Keratinocyte (primary cell): ENCODE data around the gene MINDY4. TPM values are rescaled to one million over a fixed set of nuclear protein-coding genes. Genes with fewer than 3 reads are reported as not detected.

Experiments used
- DNase-seq: peaks from one replicate; pipeline ENCODE4 v3.0.0-alpha.2; 2011; ENCODE audit warnings: low read depth, missing footprints, low spot score
- FAIRE-seq: peaks from 2 replicates; lab custom pipeline; 2011; peaks lifted over from hg19 to GRCh38; lab: Jason Lieb, UNC
- H2AFZ ChIP-seq: 2 replicates; pipeline ENCODE4 v1.6.0; 2012; ENCODE audit warnings: low read length, control low read depth, inconsistent platforms; ENCODE audit not compliant: control insufficient read depth
- H3K27ac ChIP-seq: 2 replicates; pipeline ENCODE4 v1.5.1; 2011; ENCODE audit warnings: low read length; ENCODE audit not compliant: control insufficient read depth, insufficient read depth
- H3K27me3 ChIP-seq: 3 replicates; pipeline ENCODE4 v1.6.0; 2011; ENCODE audit warnings: low read length; ENCODE audit not compliant: control insufficient read depth, insufficient read depth; ENCODE audit errors: extremely low read depth
- H3K36me3 ChIP-seq, 2 experiments: 2 replicates in 1 of 2; 3 replicates in 1 of 2; pipeline ENCODE4 v1.5.1; 2011; ENCODE audit warnings: low read length in 2 of 2, mild to moderate bottlenecking in 1 of 2; ENCODE audit not compliant: control insufficient read depth in 2 of 2, insufficient read depth in 2 of 2; ENCODE audit errors: extremely low read depth in 1 of 2
- H3K4me1 ChIP-seq: 3 replicates; pipeline ENCODE4 v1.5.1; 2011; ENCODE audit warnings: low read length; ENCODE audit not compliant: control insufficient read depth, insufficient read depth; ENCODE audit errors: extremely low read depth
- H3K4me2 ChIP-seq: 3 replicates; pipeline ENCODE4 v1.6.0; 2011; ENCODE audit warnings: low read depth, low read length; ENCODE audit not compliant: control insufficient read depth, insufficient read depth; ENCODE audit errors: extremely low read depth
- H3K4me3 ChIP-seq, 3 experiments: fragments of 200-600 bp in 1 of 3; sonication (generic) in 1 of 3; 2 replicates in 2 of 3; 3 replicates in 1 of 3; pipeline ENCODE4 v1.5.1; 2011 to 2016; ENCODE audit warnings: low read length in 3 of 3, mild to moderate bottlenecking in 3 of 3, control low read depth in 2 of 3, inconsistent platforms in 1 of 3, low read depth in 1 of 3, mixed read lengths in 1 of 3, mixed run types in 1 of 3, moderate library complexity in 1 of 3; ENCODE audit not compliant: control insufficient read depth in 2 of 3, insufficient read depth in 2 of 3; ENCODE audit errors: extremely low read depth in 1 of 3
- H3K79me2 ChIP-seq: 2 replicates; pipeline ENCODE4 v1.6.0; 2012; ENCODE audit warnings: low read length; ENCODE audit not compliant: control insufficient read depth, insufficient read depth
- H3K9ac ChIP-seq: 3 replicates; pipeline ENCODE4 v1.6.0; 2011; ENCODE audit warnings: low read length; ENCODE audit not compliant: control insufficient read depth, insufficient read depth; ENCODE audit errors: extremely low read depth
- H3K9me1 ChIP-seq: 3 replicates; pipeline ENCODE4 v1.6.0; 2011; ENCODE audit warnings: low read length; ENCODE audit not compliant: control insufficient read depth, insufficient read depth; ENCODE audit errors: extremely low read depth
- H3K9me3 ChIP-seq: 2 replicates; pipeline ENCODE4 v1.5.1; 2012; ENCODE audit warnings: low read depth, low read length; ENCODE audit not compliant: control insufficient read depth
- H4K20me1 ChIP-seq: 3 replicates; pipeline ENCODE4 v1.6.0; 2011; ENCODE audit warnings: low read length; ENCODE audit not compliant: control insufficient read depth, insufficient read depth; ENCODE audit errors: extremely low read depth
- EZH2 ChIP-seq: IDR thresholded peaks from one replicate; pipeline ENCODE4 v1.6.1; 2012; ENCODE audit warnings: inconsistent platforms, mild to moderate bottlenecking, low read length, moderate library complexity
- dilution Hi-C: fragments of 300-500 bp; cut with MboI; formaldehyde crosslinking; loops from one replicate; pipeline ENCODE4 v1.7.0; 2020; ENCODE audit warnings: low sequenced_read_pairs; ENCODE audit not compliant: extremely low pct_ligation_motif_present
- polyA plus RNA-seq, 5 experiments: library from polyadenylated mRNA; depleted of rRNA in 3 of 5; stranded (reverse) in 3 of 5; stranded (forward) in 1 of 5; unstranded in 1 of 5; fragments of >200 nt; gene quantifications; 1 replicate in 1 of 5; 2 replicates in 3 of 5; 3 replicates in 1 of 5; pipeline versions ENCODE4 v1.2.1 to v1.2.3, GENCODE V29; 2011 to 2012; ENCODE audit warnings: missing spikeins in 2 of 5, low read depth in 1 of 5, low replicate concordance in 1 of 5
- TF ChIP-seq, protein P1 (sequence below), 3 experiments: IDR thresholded peaks in 1 of 3; conservative IDR thresholded peaks in 1 of 3; optimal IDR thresholded peaks in 1 of 3; 2 replicates in 2 of 3; 3 replicates in 1 of 3; pipeline versions ENCODE3 to v1.5.1; 2011; ENCODE audit warnings: low read length in 3 of 3, mild to moderate bottlenecking in 3 of 3, moderate library complexity in 2 of 3, control low read depth in 1 of 3, inconsistent platforms in 1 of 3; ENCODE audit not compliant: insufficient read depth in 2 of 3; ENCODE audit errors: extremely low read depth in 1 of 3

The MINDY4 gene
- polyA plus RNA-seq, 1 donor (not counting 4 experiments of a cell fraction or from before 2014, with no cell fraction given) = 1.5 TPM

DNA sequence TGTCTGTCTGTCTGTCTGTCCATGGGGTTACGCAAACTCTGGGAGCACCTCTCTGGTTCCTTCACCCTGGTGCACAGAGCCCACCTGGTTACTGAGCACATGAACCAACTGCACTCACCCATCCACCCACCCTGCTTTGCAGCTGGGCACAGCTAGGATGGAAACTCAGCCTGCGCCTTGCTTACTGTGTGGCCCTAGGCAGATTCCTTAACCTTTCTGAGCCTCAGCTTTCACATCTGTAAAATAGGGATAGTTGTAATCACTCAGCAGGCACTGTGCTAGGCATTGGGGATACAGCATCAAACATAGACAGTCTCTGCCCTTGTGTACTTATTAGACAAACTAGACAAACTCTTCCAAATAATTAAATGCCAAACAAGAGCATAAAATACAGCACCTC is 41.1 kb upstream of the MINDY4 start:
- Histone ChIP-seq H3K27ac (no peak overlapping the region), H3K27me3 (peaks cover 38% of the 10 kb centered on the region), H3K36me3 (no peaks in the 10 kb centered on the region), H3K9me3 (no peaks in the 10 kb centered on the region), H3K4me3 (no peak overlapping the region), H3K4me1 (no peaks in the 10 kb centered on the region), H3K79me2 (no peaks in the 10 kb centered on the region), H3K4me2 (no peak overlapping the region), H2AFZ (no peak overlapping the region), H3K9ac (no peak overlapping the region), H4K20me1 (no peaks in the 10 kb centered on the region), H3K9me1 (no peaks in the 10 kb centered on the region)
- TF ChIP-seq, protein P1, sequence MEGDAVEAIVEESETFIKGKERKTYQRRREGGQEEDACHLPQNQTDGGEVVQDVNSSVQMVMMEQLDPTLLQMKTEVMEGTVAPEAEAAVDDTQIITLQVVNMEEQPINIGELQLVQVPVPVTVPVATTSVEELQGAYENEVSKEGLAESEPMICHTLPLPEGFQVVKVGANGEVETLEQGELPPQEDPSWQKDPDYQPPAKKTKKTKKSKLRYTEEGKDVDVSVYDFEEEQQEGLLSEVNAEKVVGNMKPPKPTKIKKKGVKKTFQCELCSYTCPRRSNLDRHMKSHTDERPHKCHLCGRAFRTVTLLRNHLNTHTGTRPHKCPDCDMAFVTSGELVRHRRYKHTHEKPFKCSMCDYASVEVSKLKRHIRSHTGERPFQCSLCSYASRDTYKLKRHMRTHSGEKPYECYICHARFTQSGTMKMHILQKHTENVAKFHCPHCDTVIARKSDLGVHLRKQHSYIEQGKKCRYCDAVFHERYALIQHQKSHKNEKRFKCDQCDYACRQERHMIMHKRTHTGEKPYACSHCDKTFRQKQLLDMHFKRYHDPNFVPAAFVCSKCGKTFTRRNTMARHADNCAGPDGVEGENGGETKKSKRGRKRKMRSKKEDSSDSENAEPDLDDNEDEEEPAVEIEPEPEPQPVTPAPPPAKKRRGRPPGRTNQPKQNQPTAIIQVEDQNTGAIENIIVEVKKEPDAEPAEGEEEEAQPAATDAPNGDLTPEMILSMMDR (optimal IDR thresholded peaks at IDR 0.05 in 1 of 3, IDR thresholded peaks at IDR 0.05 in 1 of 3, conservative IDR thresholded peaks at IDR 0.05 in 1 of 3; ENCODE audit: extremely low read depth in 1 of 3, insufficient read depth in 2 of 3, low read length in 3 of 3) = no peak
- TF ChIP-seq EZH2 = no peak
- dilution Hi-C loops = loop anchor here (25.0 kb wide), 1 partner anchor 93 kb away; no protein-coding TSS in a partner anchor
- no peak for DNase-seq
- FAIRE-seq = no peak

DNA sequence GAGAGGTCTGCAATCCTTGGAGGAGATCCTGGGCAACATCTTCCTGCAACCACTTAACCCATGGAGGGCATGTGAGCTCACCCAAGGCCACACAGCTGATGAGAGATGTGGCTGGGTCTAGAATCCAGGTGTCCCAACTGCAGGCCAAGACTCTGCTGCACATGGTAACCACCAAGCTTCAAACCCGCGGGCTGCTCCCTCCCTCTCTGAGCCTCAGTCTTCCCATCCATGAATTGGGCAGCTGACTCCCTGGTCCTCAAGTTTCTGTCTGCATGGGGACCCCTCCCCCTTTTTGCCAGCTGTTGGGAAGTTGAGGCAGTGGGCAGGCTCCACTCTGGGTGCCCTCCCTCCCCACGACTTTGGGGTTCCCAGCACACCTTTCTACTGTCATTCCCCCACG is 40.2 kb upstream of the MINDY4 start:
- Histone ChIP-seq H3K4me3 (no peak overlapping the region), H3K79me2 (no peaks in the 10 kb centered on the region), H3K27ac (no peak overlapping the region), H3K9me3 (no peaks in the 10 kb centered on the region), H3K9me1 (no peaks in the 10 kb centered on the region), H3K4me1 (no peaks in the 10 kb centered on the region), H4K20me1 (no peaks in the 10 kb centered on the region), H2AFZ (no peak overlapping the region), H3K4me2 (no peak overlapping the region), H3K9ac (no peak overlapping the region), H3K36me3 (no peaks in the 10 kb centered on the region), H3K27me3 (peaks cover 34% of the 10 kb centered on the region)
- dilution Hi-C loops = loop anchor here (25.0 kb wide), 1 partner anchor 94 kb away; no protein-coding TSS in a partner anchor
- no peak for FAIRE-seq
- TF ChIP-seq, protein P1 (optimal IDR thresholded peaks at IDR 0.05 in 1 of 3, IDR thresholded peaks at IDR 0.05 in 1 of 3, conservative IDR thresholded peaks at IDR 0.05 in 1 of 3; ENCODE audit: extremely low read depth in 1 of 3, insufficient read depth in 2 of 3, low read length in 3 of 3) = no peak
- TF ChIP-seq EZH2 = no peak
- DNase-seq = no peak
